ENCODE results near the gene SRRM2. TPM values are rescaled to one million over a fixed set of nuclear protein-coding genes. Genes with fewer than 3 reads are reported as not detected.

SRRM2 gene
- total and polyA plus RNA-seq, 8 donors: 142 to 2,165 (median 655) TPM

DNA sequence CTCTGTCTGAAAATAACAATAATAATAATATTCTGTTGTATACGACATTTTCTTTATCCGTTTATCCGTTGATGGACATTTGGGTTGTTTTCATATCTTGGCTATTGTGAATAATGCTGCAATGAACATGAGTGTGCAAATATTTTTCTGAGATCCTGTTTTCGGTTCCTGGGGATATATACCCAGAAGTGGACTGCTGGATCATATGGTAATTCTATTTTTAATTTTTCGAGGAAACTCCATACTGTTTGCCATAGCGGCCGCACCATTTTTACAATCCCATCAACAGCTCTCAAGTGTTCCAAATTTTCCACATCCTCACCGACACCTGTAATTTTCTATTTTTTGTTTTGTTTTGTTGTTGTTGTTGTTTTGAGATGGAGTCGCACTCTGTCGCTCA lies 40.5 kb downstream of the SRRM2 start:
- WGBS, 5 donors: 87 to 93% (median 93%) methylated on average over 10 of the region's 10 CpGs
- no peak for DNase-seq
- H3K27ac ChIP-seq: no peak overlapping the region

GRCh38 chr16:2795395-2796143 lies 43.1 kb downstream of the SRRM2 start:
- 54 to 65% (median 58%) methylated on average over 7 of the region's 7 CpGs for WGBS, 5 donors
- H3K36me3 ChIP-seq: no peaks in the 10 kb centered on the region
- intact Hi-C loops (cut with DNase I; ENCODE audit: low total_unique reads): no loop called here
- no peaks in the 10 kb centered on the region for H3K9me3 ChIP-seq
- H3K27me3 ChIP-seq: peaks cover 0 to 51% (median 4%) of the 10 kb centered on the region in 3 donors
- TF ChIP-seq CTCF (IDR thresholded peaks at IDR 0.05) (no peak), EP300 (IDR thresholded peaks at IDR 0.05) (no peak), POLR2A (IDR thresholded peaks at IDR 0.05) (no peak), POLR2AphosphoS5 (IDR thresholded peaks at IDR 0.05) (no peak)
- H3K4me1 ChIP-seq: peaks cover 0 to 40% (median 3%) of the 10 kb centered on the region in 4 donors
- peak in 1 of 2 donors; percentile 44 for DNase-seq
- H3K4me3 ChIP-seq: no peak overlapping the region
- H3K27ac ChIP-seq: peak overlapping the region in 2 of 5 donors; percentile 76 to 79

More for the DNA sequence above, 40.5 kb downstream of the SRRM2 start:
- H3K4me1 ChIP-seq: peaks cover 0 to 30% (median 3%) of the 10 kb centered on the region in 4 donors
- intact Hi-C loops (cut with DNase I; ENCODE audit: low total_unique reads): no loop called here
- no peaks in the 10 kb centered on the region for H3K36me3 ChIP-seq
- TF ChIP-seq CTCF (IDR thresholded peaks at IDR 0.05) (no peak), POLR2AphosphoS5 (IDR thresholded peaks at IDR 0.05) (no peak), EP300 (IDR thresholded peaks at IDR 0.05) (no peak), POLR2A (IDR thresholded peaks at IDR 0.05) (no peak)
- no peak overlapping the region for H3K4me3 ChIP-seq
- peaks cover 0 to 55% (median 3%) of the 10 kb centered on the region in 3 donors for H3K27me3 ChIP-seq
- H3K9me3 ChIP-seq: no peaks in the 10 kb centered on the region

DNA sequence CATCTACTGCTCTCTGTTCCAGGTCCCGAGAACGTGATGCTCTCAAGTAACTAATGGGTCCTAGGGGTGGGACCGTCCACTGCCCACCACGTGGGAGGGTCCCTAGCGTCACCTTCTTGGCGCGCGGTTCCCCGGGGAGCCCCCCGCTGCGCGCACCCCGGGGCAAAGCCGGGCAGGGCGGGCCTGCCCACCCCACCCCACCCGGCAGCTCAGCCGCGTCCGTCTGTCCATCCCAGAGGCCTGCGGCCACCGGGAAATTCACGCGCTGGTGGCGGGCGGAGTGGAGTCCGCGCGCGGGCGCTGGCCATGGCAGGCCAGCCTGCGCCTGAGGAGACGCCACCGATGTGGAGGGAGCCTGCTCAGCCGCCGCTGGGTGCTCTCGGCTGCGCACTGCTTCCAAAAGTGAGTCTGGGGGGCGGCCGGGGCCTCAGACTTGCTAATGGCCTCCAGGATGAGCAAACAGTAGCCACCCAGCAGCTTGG lies 46.3 kb downstream of the SRRM2 start:
- TF ChIP-seq CTCF (IDR thresholded peaks at IDR 0.05) (no peak), EP300 (IDR thresholded peaks at IDR 0.05) (no peak), POLR2AphosphoS5 (IDR thresholded peaks at IDR 0.05) (no peak), POLR2A (IDR thresholded peaks at IDR 0.05) (no peak)
- no peak for DNase-seq

GRCh38 chr16:2799205-2799858 lies 46.9 kb downstream of the SRRM2 start:
- peaks cover 0 to 28% (median 3%) of the 10 kb centered on the region in 4 donors for H3K4me1 ChIP-seq
- H3K27me3 ChIP-seq: peaks cover 0 to 33% (median 4%) of the 10 kb centered on the region in 3 donors
- H3K27ac ChIP-seq: peak overlapping the region; percentile 37 to 76 (median 54)
- intact Hi-C loops (cut with DNase I; ENCODE audit: low total_unique reads): no loop called here
- no peak for DNase-seq
- TF ChIP-seq CTCF (IDR thresholded peaks at IDR 0.05): no peak
- TF ChIP-seq EP300 (IDR thresholded peaks at IDR 0.05): no peak
- no peak for TF ChIP-seq POLR2A (IDR thresholded peaks at IDR 0.05)
- TF ChIP-seq POLR2AphosphoS5 (IDR thresholded peaks at IDR 0.05): no peak
- peaks cover 0 to 10% (median 8%) of the 10 kb centered on the region in 4 donors for H3K9me3 ChIP-seq
- no peaks in the 10 kb centered on the region for H3K36me3 ChIP-seq
- 74 to 85% (median 79%) methylated on average over 19 to 21 of the region's 21 CpGs for WGBS, 5 donors
- H3K4me3 ChIP-seq: no peak overlapping the region

More for the DNA sequence above, 46.3 kb downstream of the SRRM2 start:
- peaks cover 0 to 34% (median 3%) of the 10 kb centered on the region in 4 donors for H3K4me1 ChIP-seq
- H3K27me3 ChIP-seq: peaks cover 0 to 38% (median 4%) of the 10 kb centered on the region in 3 donors
- intact Hi-C loops (cut with DNase I; ENCODE audit: low total_unique reads): no loop called here
- no peak overlapping the region for H3K4me3 ChIP-seq
- 79 to 92% (median 85%) methylated on average over 8 to 39 of the region's 39 CpGs for WGBS, 5 donors
- H3K9me3 ChIP-seq: peaks cover 0 to 4% (median 2%) of the 10 kb centered on the region in 4 donors
- H3K36me3 ChIP-seq: no peaks in the 10 kb centered on the region
- no peak overlapping the region for H3K27ac ChIP-seq

Data from stomach (tissue), 9 donors.